ENCODE results near the gene STAT5B.
"Not testable (repeated sequence)": the region's sequence is repeated elsewhere in the genome, so short reads cannot be mapped to it uniquely, and the experiment has no call there.

The STAT5B gene

DNA sequence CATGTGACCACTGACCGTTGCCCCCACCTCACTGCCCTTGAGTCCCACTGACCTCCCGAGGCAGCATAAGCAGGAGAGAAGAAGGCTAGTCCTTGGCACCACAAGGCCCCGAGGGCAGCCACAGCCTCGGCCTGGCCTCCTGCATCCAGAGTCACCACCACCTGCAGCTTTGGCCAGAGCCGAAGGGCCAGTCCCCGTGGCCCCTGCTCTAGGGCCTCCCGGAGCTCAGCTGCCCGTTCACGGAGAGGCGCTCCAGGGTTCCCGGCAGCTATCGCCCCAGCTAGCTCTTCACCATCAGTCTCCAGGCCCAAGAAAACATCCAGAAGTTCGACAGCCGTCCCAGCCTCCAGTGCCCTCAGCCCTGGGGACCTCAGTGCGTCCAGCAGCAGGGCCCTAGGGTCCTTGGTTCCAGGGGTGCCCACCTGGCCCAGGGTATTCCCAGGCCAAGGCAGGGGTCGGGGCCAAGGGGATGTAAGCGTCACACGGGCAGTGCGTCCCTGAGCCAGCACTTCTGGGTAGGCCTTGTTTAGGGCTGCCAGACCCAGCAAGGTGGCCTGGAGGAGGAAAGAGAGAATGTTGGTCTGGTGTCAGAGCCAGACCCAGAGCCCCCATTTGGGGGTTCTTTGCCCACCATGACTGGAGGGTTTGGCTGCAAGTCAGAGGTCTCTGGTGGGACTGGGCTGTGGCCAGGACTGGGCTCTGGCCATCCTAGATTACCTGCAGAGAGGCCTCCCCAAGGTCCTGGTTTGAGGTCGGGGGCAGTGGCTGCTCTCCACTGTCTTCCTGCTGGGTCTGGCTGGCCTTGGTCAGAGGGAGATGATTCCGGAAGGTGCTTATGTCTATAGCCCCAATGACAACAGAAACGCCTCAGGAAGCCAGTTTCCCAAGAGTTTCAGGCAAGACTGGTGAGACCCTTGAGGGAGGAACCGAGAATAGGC is 83.7 kb downstream of the STAT5B start:
- no peak for DNase-seq

DNA sequence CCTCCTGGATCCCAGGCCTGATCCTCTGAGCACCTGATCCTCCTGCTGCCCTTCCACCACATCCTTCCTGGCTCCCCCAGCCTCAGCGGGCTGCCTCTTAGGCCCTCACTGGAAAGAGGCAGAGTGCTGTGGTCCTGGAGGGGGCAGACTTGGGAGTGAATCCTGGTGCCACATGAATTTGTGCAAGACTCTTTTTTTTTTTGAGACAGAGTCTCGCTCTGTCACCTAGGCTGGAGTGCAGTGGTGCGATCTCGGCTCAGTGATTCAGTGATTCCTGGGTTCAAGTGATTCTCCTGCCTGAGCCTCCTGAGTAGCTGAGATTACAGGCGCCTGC is 84.9 kb downstream of the STAT5B start:
- no peak for DNase-seq

- DNase-seq, result no peak
Observed at GRCh38 chr17:42190491-42191274, 85.5 kb downstream of the STAT5B start.

DNA sequence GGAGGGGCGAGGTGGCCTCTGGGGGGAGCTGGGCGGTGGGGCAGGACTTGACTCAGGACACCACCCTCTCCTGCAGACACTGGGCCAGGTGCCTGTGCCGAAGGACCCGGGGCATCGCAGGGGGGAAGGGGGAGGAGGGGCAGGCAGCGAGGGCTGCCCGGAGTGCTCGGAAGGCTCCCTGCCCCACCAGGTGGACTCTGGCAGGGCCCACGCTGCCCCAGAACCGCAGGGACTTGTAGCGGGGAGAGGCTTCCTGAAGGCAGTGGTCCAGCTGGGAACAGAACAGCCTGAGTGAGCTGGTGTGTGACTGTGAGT is 86.6 kb downstream of the STAT5B start:
- no peak for DNase-seq

GRCh38 chr17:42188749-42189650 is 87.2 kb downstream of the STAT5B start:
- no peak for DNase-seq

DNA sequence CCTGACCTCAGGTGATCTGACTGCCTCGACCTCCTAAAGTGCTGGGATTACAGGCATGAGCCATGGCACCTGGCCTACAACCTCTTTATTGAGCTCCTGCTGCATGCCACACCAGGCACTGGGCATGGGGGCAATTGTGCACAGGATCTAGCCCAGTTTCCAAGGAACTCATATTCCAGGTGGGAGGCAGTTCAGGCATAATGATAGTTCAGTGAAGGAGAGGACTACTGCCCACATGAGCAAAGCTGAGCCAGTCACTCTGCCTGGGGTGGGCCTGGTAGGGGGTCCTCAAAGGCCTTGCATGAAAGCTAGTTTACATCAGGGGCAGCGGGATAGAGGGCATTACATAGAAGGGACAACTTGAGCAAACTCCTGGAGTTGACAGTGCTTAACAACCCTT is 88.4 kb downstream of the STAT5B start:
- no peak for DNase-seq

GRCh38 chr17:42186191-42186590 is 90.0 kb downstream of the STAT5B start:
- not testable (repeated sequence) for DNase-seq

DNA sequence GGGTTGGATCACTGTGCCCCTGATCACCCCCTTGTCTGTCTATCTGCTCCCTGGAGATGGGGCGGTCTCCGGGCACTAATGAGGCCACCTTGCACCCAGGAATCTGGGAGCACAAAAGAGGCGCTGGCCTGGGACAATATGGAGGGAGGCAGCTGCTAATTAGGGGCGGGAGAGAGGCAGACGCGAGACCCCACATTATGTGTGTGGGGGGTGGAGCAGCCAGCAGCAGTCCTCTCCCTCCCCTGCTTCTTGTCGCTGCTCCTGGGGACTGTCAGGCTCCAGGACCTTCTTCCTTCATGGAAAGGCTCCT is 90.6 kb downstream of the STAT5B start:
- no peak for DNase-seq

GRCh38 chr17:42184713-42185620 is 91.2 kb downstream of the STAT5B start, which contains the start of gene HCRT:
HCRT (minus strand) TSS chr17:42185452; CDS start chr17:42185365, 87 bp downstream.
- DNase-seq, result no peak

DNA sequence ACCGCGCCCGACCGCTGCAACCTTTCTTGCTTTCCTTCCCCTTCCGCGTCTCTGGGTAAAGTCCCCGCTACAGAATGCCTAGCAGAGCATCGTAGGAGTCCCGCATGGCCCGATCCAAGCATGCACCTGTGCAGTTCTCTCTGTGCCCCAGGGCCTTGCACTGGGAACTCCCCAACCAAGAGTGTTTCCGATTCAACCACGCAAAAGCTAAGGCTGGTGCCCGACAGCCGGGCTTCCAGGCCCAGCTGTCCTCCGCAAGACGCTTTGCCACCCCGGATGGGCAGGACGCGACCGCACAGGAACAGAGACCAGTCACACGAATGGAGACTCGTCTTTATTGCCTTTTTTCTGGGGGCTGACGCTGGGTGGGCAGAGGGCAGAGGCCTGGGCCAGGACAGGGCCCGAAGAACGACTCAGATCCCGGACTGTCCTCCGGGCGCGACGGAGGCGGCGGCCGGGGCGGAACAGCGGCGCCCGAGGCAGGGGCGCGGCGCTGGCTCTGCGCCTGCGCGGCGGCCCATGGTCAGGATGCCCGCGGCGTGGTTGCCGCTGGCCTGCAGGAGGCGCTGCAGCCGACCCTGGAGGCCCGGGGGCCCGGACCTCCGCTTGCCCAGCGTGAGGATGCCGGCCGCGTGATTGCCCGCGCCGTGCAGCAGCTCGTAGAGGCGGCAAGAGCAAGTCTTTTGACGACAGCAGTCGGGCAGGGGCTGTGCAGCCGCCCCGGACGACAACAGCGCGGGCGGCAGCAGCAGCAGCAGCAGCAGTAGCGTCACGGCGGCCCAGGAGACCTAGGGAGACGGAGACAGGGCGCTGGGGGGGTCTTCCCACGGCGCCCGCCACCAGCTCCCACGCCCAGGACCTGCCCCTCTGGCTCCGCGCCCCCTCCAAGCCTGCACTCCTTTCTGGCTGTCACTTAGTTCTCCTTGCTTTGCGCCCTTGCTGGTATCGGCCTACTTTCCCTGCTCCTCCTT is 92.2 kb downstream of the STAT5B start:
- peak; percentile 95 for DNase-seq

DNA sequence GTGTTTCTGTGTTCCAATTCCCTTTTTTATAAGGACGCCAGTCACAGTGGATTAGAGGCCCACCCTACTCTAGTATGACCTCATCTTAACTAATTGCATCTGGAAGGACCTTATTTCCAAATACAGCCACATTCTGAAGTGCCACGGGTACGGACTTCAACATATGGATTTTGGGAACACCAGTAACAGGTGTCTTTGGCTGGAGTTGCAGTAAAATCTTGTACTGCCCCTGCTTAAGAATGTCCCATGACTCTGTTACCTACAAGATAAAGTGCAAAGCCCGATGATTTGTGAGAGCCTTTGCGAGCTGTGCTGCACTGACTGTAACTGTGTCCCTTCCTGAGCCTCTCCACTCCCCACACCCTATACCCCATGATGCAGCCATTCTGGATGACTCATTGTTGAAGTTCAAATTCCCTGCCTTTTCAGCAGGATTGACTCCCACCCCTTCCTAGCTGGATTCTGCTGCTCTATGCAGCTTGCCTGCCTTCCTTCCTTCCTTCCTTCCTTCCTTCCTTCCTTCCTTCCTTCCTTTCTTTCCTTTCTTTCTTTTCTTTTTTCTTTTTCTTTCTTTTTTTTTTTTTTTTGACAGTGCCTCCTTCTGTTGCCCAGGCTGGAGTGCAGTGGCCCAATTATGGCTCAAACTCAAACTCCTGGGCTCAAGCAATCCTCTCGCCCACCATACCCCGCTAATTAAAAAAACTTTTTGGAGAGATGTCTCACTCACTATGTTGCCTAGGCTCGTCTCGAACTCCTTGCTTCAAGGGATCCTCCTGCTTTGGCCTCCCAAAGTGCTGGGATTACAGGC is 93.1 kb downstream of the STAT5B start:
- DNase-seq, result no peak

DNA sequence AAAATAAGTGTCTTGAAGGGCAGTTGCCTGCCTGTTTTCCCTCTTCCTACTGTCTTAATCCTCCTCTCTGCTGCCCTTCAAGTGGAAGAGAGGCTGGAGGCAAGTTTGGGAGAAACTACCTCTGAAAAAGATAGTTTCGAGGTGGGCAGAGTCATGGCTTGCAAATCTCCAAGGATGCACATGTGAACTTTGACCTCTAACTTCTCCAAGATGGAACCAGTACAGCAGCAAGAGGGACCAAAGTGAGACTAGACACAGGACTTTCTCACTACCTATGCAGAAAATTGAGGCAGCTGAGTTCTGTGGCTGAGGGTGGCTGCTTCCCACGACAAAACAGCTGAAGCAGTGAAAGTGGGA is 94.4 kb downstream of the STAT5B start:
- DNase-seq, result no peak

DNA sequence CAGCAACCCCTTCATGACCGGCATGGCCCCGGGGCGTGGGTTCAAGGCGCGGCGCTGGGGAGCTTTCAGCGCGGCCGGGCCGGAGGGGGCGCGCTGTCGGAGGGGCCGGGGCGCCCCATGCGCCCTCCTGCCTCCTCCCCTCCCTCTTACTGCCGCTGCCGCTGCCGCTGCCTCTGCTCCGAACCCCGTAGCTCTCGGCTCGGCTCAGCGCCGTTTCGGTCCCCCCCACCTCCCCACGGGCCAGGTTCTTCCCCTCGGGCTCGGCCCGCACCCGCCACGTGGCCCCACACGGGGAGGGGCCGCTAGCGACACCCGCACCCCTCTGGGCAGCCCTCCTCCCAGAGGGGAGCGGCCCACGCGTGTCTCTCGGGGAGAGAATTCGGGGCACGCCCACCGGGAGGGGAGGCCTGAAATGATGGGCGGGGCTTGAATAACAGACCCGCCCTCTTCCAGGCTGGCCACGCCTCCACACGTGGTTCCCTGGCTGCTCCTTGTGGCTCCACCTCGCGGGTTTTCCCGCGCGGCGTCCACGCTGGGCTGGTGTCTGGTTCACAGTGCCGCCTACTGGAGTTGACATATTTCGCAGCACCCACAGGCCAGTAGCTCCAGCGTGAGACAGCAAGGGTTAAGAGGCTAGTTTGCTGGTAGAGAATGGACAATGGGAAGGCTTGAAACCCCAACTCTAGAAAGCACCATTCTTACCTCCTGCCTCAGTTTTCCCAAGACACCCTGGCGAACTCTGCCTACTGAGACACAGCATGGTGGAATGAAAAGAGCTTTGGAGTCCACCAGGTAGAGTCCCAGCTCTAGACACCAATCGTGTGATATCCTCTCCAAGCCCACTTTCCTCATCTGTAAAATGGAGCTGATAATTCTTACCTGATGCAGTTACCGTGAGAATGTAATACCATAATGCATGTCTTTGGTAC is 95.0 kb downstream of the STAT5B start, which contains the start of gene KCNH4:
KCNH4 (minus strand) TSS at position 221 of the 929 bp plus-strand sequence; CDS start at position 24, 197 bp downstream.
- peak; percentile 95 for DNase-seq

DNA sequence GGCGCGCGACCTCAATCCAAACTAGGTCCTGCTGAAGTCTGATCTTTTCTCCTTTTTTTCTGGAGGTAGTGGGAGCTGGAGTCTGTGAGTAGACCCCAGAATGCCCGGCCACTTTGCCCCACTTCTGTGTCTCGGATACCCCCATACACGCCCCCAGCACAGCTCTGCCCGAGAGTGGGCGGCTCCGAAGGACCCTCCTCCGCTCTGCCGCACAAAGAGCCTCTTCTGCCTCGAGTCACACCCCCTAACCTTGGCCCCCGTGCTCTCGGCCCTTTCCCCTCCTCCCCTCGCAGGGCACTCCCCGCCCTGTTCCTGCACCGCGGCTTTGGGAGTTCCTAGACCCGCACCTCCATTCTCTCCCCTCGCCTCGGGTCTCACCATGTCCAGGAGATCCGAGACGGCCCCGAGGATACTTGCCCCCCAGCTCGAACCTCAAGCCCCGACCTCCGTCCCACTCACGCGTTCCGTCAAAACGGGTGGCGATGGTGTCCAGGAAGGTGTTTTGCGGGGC is 95.7 kb downstream of the STAT5B start:
- DNase-seq, result peak; percentile 63

- DNase-seq, result peak; percentile 63
Observed at GRCh38 chr17:42179911-42180410, 96.2 kb downstream of the STAT5B start.

DNA sequence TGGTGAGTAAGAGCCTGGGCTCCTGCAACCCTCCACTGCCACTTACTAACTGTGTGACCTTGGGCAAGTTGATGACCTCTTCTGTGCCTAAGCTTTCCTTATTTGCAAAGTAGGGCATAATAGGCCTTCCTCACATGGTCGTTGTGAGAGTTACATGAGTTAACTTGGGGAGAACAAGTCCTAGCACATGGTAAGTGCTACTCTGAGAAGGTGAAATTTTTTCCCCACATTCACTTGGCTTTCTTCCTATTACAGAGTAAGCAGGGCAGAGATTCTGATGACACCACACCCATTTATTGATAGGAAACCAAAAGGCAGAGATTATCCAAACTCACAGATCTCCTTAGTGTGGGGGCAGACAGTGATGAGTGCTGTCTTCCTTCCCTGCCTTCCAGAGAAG is 96.9 kb downstream of the STAT5B start:
- DNase-seq, result no peak

- no peak for DNase-seq
Observed at GRCh38 chr17:42178817-42179216, 97.4 kb downstream of the STAT5B start.

GRCh38 chr17:42177684-42178083 is 98.5 kb downstream of the STAT5B start:
- no peak for DNase-seq
